Stimulated activated naive B cell treated with anti-CD40 and anti-IgM and Interleukin-4, amounts not matched to agents 10 μg/mL and 1 μg/mL and 100 μg/mL, for 72 hours (primary cell): Measurements from ENCODE around the gene LHFPL2.
A peak's percentile ranks its signal among the peaks of the same experiment; 100 is the strongest.

Experiments used
- ATAC-seq, 2 donors: fragments of 150-1000 bp; cut with Tn5 transposase; replicated peaks; 2 replicates each; pipeline ENCODE4 v1.10.0; 2021; ENCODE audit warnings: moderate library complexity in 1 of 2
- DNase-seq: peaks from one replicate; pipeline ENCODE4 v3.0.0; 2021
- H3K27ac Mint-ChIP-seq: one replicate; pipeline ENCODE4 v1.8.0; 2022; ENCODE audit warnings: mild to moderate bottlenecking, mixed read lengths
- H3K27me3 Mint-ChIP-seq, 2 donors: one replicate each; pipeline ENCODE4 v1.8.0; 2022; ENCODE audit warnings: mixed read lengths in 2 of 2
- H3K36me3 Mint-ChIP-seq, 2 donors: one replicate each; pipeline ENCODE4 v1.8.0; 2022; ENCODE audit warnings: mixed read lengths in 2 of 2, mild to moderate bottlenecking in 1 of 2
- H3K4me1 Mint-ChIP-seq, 2 donors: one replicate each; pipeline ENCODE4 v1.8.0; 2022; ENCODE audit warnings: mixed read lengths in 2 of 2, mild to moderate bottlenecking in 1 of 2
- H3K4me3 Mint-ChIP-seq, 2 donors: one replicate each; pipeline ENCODE4 v1.8.0; 2022; ENCODE audit warnings: mild to moderate bottlenecking in 2 of 2, mixed read lengths in 2 of 2, moderate library complexity in 1 of 2
- H3K9me3 Mint-ChIP-seq, 2 donors: one replicate each; pipeline ENCODE4 v1.8.0; 2022; ENCODE audit warnings: mixed read lengths in 2 of 2, mild to moderate bottlenecking in 1 of 2

Gene LHFPL2

DNA sequence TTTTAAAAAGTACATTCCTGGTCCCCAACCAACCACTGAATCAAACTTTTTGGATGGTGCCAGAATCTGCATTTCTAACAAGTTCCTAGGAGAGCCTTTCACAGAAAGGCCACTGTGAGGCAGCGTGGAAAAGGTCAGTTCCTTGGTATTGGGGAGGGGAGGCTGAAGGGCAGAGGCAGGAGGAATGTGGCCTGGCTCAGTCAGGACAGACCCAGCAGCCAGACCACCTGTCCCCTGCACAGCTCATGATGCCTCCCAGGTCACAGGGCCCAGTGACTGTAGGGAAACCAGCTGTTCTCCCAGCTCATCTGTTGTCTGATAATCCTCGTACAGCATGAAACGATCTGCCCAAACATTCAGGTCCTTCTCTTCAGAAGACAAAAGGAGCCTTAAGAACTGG is 132.9 kb downstream of the LHFPL2 start:
- DNase-seq (no peak), ATAC-seq (no peak)
- Mint-ChIP-seq H3K36me3 (peaks cover 21 to 28% of the 10 kb centered on the region in 2 donors), H3K4me3 (no peak overlapping the region), H3K27ac (no peak overlapping the region), H3K9me3 (peaks cover 7 to 12% of the 10 kb centered on the region in 2 donors), H3K4me1 (peaks cover 5 to 18% of the 10 kb centered on the region in 2 donors), H3K27me3 (peaks cover 0 to 6% of the 10 kb centered on the region in 2 donors)

DNA sequence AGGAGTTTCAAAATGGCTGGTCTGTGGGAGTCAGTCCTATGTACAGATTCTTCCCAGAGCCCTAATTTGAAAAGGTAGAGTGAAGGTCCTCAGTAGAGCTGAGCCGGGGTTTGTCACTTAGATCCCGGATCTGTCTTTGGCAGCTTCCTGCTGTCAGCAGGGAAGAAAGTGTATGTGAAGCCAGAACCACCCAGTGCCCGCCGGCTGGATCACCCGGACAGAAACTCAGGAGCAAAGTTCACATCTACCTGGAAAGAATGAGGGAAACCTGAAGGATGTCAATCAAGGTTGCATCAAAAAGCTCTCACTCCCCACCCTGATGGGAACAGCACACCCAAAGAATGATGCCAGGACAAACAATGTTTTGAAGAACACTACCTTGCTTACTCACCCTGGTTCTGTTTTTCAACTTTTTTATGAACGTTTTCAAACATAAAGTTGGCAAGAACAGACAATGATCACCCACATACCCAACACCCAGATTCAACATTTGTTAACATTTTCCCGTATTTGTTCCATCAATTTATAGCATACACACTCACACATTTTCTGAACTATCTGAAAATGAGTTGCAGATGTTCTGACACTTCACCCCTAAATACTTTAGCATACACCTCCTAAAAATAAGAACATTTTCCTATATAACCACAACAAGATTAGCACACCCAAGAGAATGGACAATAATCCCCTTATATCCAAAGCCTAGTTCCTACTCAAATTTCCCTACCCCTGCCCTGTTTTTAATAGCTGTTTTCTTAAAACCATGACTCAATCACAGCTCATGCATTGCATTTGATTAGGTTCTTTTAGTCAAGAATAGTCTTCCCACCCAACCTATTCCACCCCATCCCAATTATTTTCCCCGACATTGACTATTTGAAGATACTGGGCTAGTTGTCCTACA is 133.9 kb downstream of the LHFPL2 start:
- Mint-ChIP-seq H3K4me3 (no peak overlapping the region), H3K4me1 (peaks cover 8 to 25% of the 10 kb centered on the region in 2 donors), H3K27ac (no peak overlapping the region), H3K9me3 (peaks cover 7 to 12% of the 10 kb centered on the region in 2 donors), H3K27me3 (peaks cover 0 to 7% of the 10 kb centered on the region in 2 donors), H3K36me3 (peaks cover 21 to 28% of the 10 kb centered on the region in 2 donors)
- no peak for DNase-seq
- no peak for ATAC-seq

DNA sequence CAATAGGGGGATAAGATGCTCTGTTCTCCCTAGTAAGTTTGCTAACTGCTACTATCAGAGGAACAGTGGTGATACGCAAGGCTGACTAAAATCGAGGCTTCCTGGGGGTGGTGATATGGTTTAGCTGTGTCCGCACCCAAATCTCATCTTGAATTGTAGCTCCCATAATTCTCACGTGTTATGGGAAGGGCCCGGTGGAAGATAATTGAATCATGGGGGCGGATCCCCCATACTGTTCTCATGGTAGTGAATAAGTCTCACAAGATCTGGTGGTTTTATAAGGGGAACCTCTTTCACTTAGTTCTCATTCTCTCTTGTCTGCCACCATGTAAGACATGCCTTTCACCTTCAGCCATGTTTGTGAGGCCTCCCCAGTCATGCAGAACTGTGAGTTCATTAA is 135.1 kb downstream of the LHFPL2 start:
- Mint-ChIP-seq H3K9me3 (peaks cover 7 to 12% of the 10 kb centered on the region in 2 donors), H3K36me3 (peaks cover 23 to 28% of the 10 kb centered on the region in 2 donors), H3K4me1 (peaks cover 15 to 29% of the 10 kb centered on the region in 2 donors), H3K27ac (no peak overlapping the region), H3K4me3 (no peak overlapping the region), H3K27me3 (peaks cover 9 to 16% of the 10 kb centered on the region in 2 donors)
- DNase-seq (no peak), ATAC-seq (no peak)

DNA sequence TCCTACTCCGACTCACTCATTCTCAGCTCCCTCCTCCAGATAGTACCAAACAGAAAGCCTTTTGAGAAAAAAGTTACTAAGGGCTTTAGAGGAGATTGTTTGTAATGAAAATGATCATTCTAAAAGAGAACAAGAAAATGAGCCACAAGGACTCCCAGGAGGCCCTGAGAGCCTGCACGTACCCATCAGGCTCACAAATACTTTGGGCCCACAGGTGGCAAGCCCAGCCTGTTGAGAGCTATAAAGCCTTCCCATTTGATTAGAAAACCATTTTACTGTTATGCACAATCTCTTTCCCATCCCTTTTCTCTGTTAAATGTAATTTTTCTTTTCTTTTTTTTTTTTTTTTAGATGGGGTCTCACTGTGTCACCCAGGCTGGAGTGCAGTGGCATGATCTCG is 136.1 kb downstream of the LHFPL2 start:
- Mint-ChIP-seq H3K4me1 (peaks cover 15 to 29% of the 10 kb centered on the region in 2 donors), H3K36me3 (peaks cover 23 to 28% of the 10 kb centered on the region in 2 donors), H3K27me3 (peaks cover 9 to 22% of the 10 kb centered on the region in 2 donors), H3K27ac (no peak overlapping the region), H3K4me3 (no peak overlapping the region), H3K9me3 (peaks cover 7 to 12% of the 10 kb centered on the region in 2 donors)
- DNase-seq, result no peak
- ATAC-seq, result no peak

DNA sequence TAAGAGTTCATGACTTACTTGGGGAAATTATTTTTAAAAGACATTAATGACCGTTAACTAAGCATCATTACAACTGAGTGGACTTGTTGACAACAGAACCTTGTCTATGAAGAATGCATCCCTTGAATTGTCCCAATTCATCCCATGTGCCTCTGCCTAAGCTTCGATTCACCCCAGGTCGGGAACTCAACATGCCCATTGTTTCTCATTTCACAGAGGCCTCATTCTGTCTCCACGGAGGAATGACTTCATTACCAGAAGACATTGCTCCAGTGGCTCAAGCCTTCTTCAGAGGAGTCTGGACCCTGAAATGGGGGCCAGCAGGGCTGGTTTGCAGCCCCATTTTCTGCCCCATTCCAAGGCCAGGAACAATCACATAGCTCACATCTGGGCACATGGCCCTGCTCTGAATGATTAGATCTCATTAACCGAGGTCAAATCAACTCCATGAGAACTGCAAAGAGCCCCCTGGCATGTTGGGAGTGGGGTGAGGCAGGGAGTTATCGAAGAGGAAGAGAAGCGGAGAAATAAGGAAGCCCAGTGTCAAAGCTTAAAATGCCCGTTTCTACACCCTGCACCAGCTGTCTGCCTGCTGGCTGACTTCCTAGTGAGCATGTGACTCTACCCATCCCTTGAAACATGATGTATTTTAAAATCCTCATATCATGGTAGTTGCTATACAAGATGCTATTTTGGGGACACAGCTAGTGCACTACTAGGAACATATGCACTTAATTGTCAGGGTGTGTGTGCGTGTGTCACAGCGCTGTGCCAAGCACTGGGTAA is 137.3 kb downstream of the LHFPL2 start:
- H3K27me3 Mint-ChIP-seq, result peaks cover 9 to 16% of the 10 kb centered on the region in 2 donors
- no peak for DNase-seq
- H3K4me3 Mint-ChIP-seq, result no peak overlapping the region
- peaks cover 7 to 9% of the 10 kb centered on the region in 2 donors for H3K9me3 Mint-ChIP-seq
- ATAC-seq, result no peak
- H3K4me1 Mint-ChIP-seq, result peaks cover 15 to 29% of the 10 kb centered on the region in 2 donors
- H3K36me3 Mint-ChIP-seq, result peaks cover 18 to 28% of the 10 kb centered on the region in 2 donors
- no peak overlapping the region for H3K27ac Mint-ChIP-seq

DNA sequence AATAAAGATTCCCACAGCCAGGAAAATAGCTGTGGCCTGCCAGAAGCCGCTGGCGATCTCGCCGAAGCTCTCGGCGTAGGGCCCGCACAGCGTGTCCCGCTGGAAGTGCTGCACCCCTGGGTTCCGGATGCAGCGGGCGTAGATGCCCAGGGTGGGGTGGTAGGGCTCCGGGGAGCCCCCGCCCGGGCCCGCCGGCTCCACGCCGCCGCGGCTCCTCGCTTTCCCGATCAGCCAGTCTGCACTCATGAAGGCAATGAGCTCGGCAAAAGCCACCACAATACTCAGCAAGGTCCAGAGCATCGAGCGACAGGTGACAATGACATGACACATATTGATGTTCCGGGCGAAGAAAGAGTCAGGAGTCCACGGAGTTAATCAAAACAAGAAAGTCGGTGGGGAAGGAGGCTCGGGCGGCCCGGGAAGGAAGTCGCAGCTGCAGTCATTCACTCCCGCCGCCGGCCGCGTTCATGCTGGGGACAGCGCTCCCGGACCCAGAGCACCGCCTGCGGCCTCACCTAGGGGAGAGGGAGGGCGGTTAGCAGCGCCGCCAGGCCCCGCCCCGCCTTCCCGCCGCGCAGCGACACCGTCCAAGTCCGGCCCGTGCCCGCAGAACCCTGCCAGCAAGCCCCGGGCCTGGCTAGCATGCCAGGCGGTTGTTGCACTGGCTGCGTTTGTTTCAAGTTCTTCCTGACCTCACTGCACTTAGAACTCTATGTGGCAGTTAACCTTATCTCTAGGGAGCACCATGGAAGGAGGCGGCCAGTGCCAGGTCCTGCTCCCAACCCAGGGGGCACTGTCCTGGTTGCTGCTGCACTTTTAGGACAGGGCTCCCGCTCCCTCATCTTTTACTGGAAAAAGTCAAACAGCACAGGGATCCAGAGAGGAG is 138.4 kb downstream of the LHFPL2 start:
- peak overlapping the region; percentile 76 for H3K27ac Mint-ChIP-seq
- peaks cover 15 to 29% of the 10 kb centered on the region in 2 donors for H3K4me1 Mint-ChIP-seq

DNA sequence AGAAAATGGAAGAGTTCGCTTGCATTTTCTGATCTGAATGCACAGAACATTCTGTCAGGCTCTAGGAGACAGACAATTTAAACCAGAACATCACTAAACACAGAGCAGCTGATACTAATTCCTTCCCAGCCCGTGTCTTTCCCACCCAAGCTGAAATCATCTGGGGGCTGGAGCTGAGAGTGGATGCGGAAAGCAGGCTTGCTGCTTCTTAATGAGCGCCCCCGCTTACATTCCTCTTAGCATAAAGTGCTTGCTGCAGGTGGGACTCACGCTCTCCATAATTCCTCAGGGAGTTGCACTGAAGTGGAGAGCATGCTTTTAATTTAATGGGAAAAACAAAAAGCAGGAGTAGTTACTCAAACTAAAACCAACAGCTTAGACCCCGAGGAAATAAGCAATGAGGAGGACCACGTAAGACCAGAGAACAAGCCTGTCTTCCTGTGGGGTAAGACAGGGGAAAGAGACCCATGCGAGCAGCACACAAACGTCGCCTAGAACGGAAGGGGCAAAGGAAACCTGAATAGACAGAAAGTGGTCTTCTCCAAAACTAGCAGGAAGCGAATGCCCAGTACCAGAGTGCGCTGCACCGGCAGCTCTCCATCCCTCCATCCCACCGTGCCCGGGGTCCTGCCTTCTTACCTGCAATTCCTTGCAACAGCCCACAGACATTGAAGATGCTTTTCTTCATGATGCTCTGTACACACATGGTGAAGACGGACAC is 139.3 kb downstream of the LHFPL2 start:
- Mint-ChIP-seq H3K4me1 (peaks cover 15 to 29% of the 10 kb centered on the region in 2 donors), H3K27me3 (peaks cover 9 to 16% of the 10 kb centered on the region in 2 donors), H3K27ac (peak overlapping the region; percentile 76), H3K4me3 (peak overlapping the region; percentile 86), H3K36me3 (peaks cover 11% of the 10 kb centered on the region in 2 donors), H3K9me3 (peaks cover 7 to 9% of the 10 kb centered on the region in 2 donors)
- ATAC-seq, result peak; percentile 36 to 38
- DNase-seq, result no peak

More for the DNA sequence above, 138.4 kb downstream of the LHFPL2 start:
- peaks cover 9 to 16% of the 10 kb centered on the region in 2 donors for H3K27me3 Mint-ChIP-seq
- H3K9me3 Mint-ChIP-seq, result peaks cover 7 to 9% of the 10 kb centered on the region in 2 donors
- peaks cover 16 to 19% of the 10 kb centered on the region in 2 donors for H3K36me3 Mint-ChIP-seq
- DNase-seq (peak; percentile 30), ATAC-seq (peak; percentile 83 to 86)
- H3K4me3 Mint-ChIP-seq, result peak overlapping the region; percentile 86

DNA sequence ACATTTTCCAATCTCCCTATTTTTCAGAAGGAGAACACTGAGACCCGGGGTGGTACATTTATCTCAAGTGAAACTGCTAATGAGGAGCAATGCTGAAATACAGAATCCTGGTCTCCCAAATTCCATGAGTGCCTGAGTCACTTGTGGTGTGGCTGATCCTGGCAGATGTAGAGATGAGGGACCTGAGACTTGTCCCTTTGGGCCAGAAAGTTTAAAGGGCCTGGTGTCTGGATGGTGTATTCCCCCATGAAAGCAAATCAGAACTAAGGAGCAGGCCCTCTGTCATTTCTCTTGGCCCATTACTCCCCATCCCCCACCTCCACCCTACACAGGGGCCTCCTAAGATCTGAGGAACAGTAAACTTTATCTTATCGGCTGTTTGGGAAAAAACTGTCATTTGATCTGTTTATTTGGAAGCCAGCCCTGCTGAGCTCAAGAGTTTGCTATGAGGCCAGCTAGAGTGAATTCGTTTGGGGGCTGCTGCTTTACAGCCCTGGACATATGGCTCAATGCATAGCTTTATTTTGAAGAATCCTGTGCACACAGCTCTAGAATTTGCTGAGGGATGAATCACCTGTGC is 140.3 kb downstream of the LHFPL2 start:
- no peak for DNase-seq
- no peak overlapping the region for H3K4me3 Mint-ChIP-seq

DNA sequence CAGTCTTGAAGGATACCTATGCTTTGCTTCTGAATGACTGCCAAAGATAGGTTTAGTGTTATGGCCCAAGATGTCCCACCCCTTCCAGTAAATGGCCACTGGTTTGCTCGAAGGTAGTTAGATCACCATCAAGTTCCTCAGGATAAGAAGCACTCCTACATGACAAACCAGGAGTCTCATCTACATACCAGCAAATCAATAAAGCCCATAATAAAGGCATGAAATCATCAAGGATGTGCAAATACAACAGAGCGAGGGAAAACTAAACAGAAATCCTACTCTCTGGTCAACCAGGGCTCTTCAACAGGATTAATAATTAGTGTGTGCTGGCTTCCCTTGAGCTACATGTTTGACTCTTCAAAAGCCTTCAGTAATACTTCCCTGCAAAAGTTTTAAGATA is 141.0 kb downstream of the LHFPL2 start:
- DNase-seq (no peak), ATAC-seq (no peak)
- no peak overlapping the region for H3K4me3 Mint-ChIP-seq
- H3K27me3 Mint-ChIP-seq, result peaks cover 9 to 16% of the 10 kb centered on the region in 2 donors
- H3K27ac Mint-ChIP-seq, result no peak overlapping the region
- no peaks in the 10 kb centered on the region for H3K9me3 Mint-ChIP-seq
- peaks cover 0 to 5% of the 10 kb centered on the region in 2 donors for H3K36me3 Mint-ChIP-seq
- H3K4me1 Mint-ChIP-seq, result peaks cover 15 to 29% of the 10 kb centered on the region in 2 donors

More for the DNA sequence above, 140.3 kb downstream of the LHFPL2 start:
- peaks cover 9 to 16% of the 10 kb centered on the region in 2 donors for H3K27me3 Mint-ChIP-seq
- peaks cover under 1 to 6% of the 10 kb centered on the region in 2 donors for H3K36me3 Mint-ChIP-seq
- no peak for ATAC-seq
- peaks cover 15 to 29% of the 10 kb centered on the region in 2 donors for H3K4me1 Mint-ChIP-seq
- H3K9me3 Mint-ChIP-seq, result peaks cover 0 to under 1% of the 10 kb centered on the region in 2 donors
- H3K27ac Mint-ChIP-seq, result peak overlapping the region; percentile 4

DNA sequence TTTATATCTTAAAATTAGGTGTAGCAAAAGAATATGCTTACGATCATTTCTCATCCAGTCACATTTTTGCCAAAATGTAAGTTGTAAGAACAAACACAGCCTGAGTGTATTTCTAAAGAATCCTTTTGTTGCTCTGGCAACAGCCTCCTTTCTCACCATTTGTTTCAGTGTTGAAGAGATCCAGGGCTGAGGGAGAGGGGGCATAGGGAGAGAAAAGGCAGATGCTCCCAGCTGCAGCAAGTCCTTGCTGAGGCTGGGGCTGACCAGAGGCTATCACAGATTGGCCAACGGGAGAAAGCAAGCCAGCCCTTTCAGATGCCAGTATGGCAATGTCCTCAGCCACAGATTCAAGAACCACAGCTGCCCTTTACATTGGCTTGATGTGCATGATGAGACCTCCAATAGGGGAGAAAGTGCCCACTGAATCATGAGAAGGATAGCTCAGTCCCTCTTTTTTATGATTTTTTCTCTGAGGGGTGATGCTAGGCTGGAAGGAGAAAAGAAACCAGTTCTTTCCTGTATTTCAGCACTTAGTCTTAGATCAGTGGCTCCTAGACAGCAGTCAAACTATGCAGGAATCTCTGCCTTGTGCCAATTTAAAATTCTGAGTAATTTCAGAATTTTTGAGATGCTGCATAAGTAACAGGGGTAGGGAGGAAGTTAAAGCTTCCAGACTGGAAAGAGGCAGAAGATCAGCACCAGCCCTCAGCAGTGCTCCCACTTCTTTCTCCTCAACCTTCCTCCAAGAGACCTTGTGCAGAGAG is 142.1 kb downstream of the LHFPL2 start:
- Mint-ChIP-seq H3K36me3 (peaks cover 0 to 5% of the 10 kb centered on the region in 2 donors), H3K27ac (no peak overlapping the region), H3K27me3 (peaks cover 9 to 16% of the 10 kb centered on the region in 2 donors), H3K9me3 (no peaks in the 10 kb centered on the region), H3K4me3 (no peak overlapping the region), H3K4me1 (peaks cover 23 to 34% of the 10 kb centered on the region in 2 donors)
- ATAC-seq (no peak), DNase-seq (no peak)

DNA sequence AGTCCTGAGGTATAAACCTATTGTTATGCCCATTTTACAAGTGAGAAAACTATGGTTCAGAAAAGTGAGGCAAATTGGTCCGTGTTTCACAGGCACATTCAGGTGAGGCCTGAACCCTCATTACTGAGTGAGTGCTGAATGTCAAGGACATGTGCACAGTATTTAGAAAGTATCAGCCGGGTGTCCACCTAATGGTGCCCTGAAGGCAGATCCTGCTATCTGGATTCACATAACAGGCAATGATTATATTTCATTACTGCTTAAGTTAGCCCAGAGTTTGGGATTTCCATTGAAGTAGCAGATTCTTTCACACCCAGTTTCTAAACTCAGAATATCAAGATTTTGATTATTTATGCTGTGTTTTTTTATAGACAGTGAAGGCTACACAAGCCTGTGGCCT is 142.7 kb downstream of the LHFPL2 start:
- peaks cover 19 to 32% of the 10 kb centered on the region in 2 donors for H3K4me1 Mint-ChIP-seq
- DNase-seq, result no peak
- H3K9me3 Mint-ChIP-seq, result no peaks in the 10 kb centered on the region
- peaks cover 9 to 16% of the 10 kb centered on the region in 2 donors for H3K27me3 Mint-ChIP-seq
- peaks cover 0 to 5% of the 10 kb centered on the region in 2 donors for H3K36me3 Mint-ChIP-seq
- H3K4me3 Mint-ChIP-seq, result no peak overlapping the region
- no peak for ATAC-seq
- no peak overlapping the region for H3K27ac Mint-ChIP-seq
